Neural crest cell (in vitro differentiated cells): ENCODE results near the gene ARHGAP26. TPM values are rescaled to one million over a fixed set of nuclear protein-coding genes. Genes with fewer than 3 reads are reported as not detected.

ENCODE experiments used
- DNase-seq: peaks from one replicate; pipeline ENCODE4 v3.0.0; 2021; ENCODE audit warnings: low read depth, mixed read lengths, low spot score
- H3K27ac Mint-ChIP-seq: one replicate; pipeline ENCODE4 v1.8.0; 2021; ENCODE audit warnings: mild to moderate bottlenecking, mixed read lengths; ENCODE audit not compliant: unreplicated experiment
- H3K27me3 Mint-ChIP-seq: 2 replicates; pipeline ENCODE4 v1.8.0; 2021; ENCODE audit warnings: low read depth, mild to moderate bottlenecking, mixed read lengths
- H3K36me3 Mint-ChIP-seq: 2 replicates; pipeline ENCODE4 v1.8.0; 2021; ENCODE audit warnings: low read depth, mild to moderate bottlenecking, mixed read lengths
- H3K4me1 Mint-ChIP-seq: 2 replicates; pipeline ENCODE4 v1.8.0; 2021; ENCODE audit warnings: mixed read lengths
- H3K4me3 Mint-ChIP-seq: one replicate; pipeline ENCODE4 v1.8.0; 2021; ENCODE audit warnings: mild to moderate bottlenecking, mixed read lengths
- H3K9me3 Mint-ChIP-seq: 2 replicates; pipeline ENCODE4 v1.8.0; 2021; ENCODE audit warnings: mixed read lengths
- total RNA-seq: library from RNA; stranded (reverse); gene quantifications from 2 replicates; pipeline ENCODE4 v1.2.1, GENCODE V29; 2021
- TF ChIP-seq, protein P1 (sequence below): fragments of 200-600 bp; sonication (generic); conservative IDR thresholded peaks from 2 replicates; pipeline ENCODE4 v1.5.0; 2021; ENCODE audit warnings: antibody characterized with exemption, mild to moderate bottlenecking

Gene ARHGAP26
- total RNA-seq, 1 donor from 2014 or later = 5.5 TPM

DNA sequence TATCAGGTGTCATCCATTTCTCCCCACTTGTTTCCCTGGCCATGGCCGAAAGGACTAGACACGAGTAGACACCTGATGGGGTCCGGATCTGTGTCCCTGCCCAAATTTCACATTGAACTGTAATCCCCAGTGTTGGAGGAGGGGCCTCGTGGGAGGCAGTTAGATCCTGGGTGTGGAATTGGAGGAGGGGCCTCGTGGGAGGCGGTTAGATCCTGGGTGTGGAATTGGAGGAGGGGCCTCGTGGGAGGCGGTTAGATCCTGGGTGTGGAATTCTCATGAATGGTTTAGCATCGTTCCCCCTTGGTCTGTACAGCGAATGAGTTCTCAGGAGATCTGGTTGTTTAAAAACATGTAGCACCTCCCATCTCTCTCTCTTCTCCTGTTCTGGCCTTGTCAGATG is 467.5 kb downstream of the ARHGAP26 start:
- H3K4me1 Mint-ChIP-seq = no peaks in the 10 kb centered on the region
- TF ChIP-seq, protein P1, sequence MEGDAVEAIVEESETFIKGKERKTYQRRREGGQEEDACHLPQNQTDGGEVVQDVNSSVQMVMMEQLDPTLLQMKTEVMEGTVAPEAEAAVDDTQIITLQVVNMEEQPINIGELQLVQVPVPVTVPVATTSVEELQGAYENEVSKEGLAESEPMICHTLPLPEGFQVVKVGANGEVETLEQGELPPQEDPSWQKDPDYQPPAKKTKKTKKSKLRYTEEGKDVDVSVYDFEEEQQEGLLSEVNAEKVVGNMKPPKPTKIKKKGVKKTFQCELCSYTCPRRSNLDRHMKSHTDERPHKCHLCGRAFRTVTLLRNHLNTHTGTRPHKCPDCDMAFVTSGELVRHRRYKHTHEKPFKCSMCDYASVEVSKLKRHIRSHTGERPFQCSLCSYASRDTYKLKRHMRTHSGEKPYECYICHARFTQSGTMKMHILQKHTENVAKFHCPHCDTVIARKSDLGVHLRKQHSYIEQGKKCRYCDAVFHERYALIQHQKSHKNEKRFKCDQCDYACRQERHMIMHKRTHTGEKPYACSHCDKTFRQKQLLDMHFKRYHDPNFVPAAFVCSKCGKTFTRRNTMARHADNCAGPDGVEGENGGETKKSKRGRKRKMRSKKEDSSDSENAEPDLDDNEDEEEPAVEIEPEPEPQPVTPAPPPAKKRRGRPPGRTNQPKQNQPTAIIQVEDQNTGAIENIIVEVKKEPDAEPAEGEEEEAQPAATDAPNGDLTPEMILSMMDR = no peak
- DNase-seq = no peak
- no peak overlapping the region for H3K4me3 Mint-ChIP-seq
- H3K36me3 Mint-ChIP-seq = no peaks in the 10 kb centered on the region
- H3K27me3 Mint-ChIP-seq = no peaks in the 10 kb centered on the region
- no peak overlapping the region for H3K27ac Mint-ChIP-seq
- peaks cover 2% of the 10 kb centered on the region for H3K9me3 Mint-ChIP-seq

DNA sequence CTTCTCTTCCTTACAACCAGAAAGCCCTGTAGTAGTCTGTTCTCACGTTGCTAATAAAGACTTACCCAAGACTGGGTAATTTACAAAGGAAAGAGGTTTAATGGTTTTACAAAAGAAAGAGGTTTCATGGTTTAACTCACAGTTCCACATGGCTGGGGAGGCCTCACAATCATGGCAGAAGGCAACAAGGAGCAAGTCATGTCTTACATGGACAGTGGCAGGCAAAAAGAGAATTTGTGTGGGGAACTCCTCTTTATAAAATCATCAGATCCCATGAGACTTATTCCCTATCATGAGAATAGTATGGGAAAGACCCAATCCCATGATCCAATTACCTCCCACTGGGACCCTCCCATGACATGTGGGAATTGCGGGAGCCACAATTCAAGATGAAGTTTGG is 468.4 kb downstream of the ARHGAP26 start:
- Mint-ChIP-seq H3K27me3 (no peaks in the 10 kb centered on the region), H3K4me1 (no peaks in the 10 kb centered on the region), H3K4me3 (no peak overlapping the region), H3K27ac (no peak overlapping the region), H3K36me3 (no peaks in the 10 kb centered on the region), H3K9me3 (peaks cover 2% of the 10 kb centered on the region)
- no peak for DNase-seq
- TF ChIP-seq, protein P1 = no peak

GRCh38 chr5:143239882-143240518 is 469.8 kb downstream of the ARHGAP26 start:
- no peak for DNase-seq
- no peak overlapping the region for H3K27ac Mint-ChIP-seq
- no peaks in the 10 kb centered on the region for H3K4me1 Mint-ChIP-seq
- no peaks in the 10 kb centered on the region for H3K36me3 Mint-ChIP-seq
- H3K4me3 Mint-ChIP-seq = no peak overlapping the region
- peaks cover 2% of the 10 kb centered on the region for H3K9me3 Mint-ChIP-seq
- TF ChIP-seq, protein P1 = no peak
- no peaks in the 10 kb centered on the region for H3K27me3 Mint-ChIP-seq

- H3K36me3 Mint-ChIP-seq = no peaks in the 10 kb centered on the region
These were observed 471.7 kb downstream of the ARHGAP26 start for GRCh38 chr5:143241892-143242291.

DNA sequence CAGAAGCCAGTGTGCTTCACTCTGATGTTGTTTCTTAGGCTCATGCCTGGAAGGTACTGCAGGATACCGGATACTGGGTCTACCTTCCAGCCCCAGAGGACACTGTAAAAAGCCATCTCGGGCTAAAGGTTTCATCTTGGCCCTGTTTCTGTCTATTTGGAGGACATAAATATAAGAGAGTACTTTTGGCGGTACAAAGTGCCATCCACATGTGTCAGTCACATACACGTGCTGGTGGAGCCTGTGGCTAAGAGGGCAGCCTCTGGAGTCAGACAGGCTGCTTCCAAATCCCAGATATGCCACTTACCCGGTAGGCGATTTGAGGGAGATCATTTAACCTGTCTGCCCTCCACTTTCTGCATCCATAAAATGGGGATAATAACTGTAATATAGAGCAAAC is 472.9 kb downstream of the ARHGAP26 start:
- no peak for DNase-seq
- no peaks in the 10 kb centered on the region for H3K27me3 Mint-ChIP-seq

More at GRCh38 chr5:143241892-143242291, 471.7 kb downstream of the ARHGAP26 start:
- Mint-ChIP-seq H3K27ac (no peak overlapping the region), H3K27me3 (no peaks in the 10 kb centered on the region), H3K4me3 (no peak overlapping the region), H3K4me1 (no peaks in the 10 kb centered on the region), H3K9me3 (peaks cover 8% of the 10 kb centered on the region)
- TF ChIP-seq, protein P1 = no peak
- no peak for DNase-seq

More for the DNA sequence above, 472.9 kb downstream of the ARHGAP26 start:
- TF ChIP-seq, protein P1 = no peak
- H3K27ac Mint-ChIP-seq = peak overlapping the region; percentile 27
- no peaks in the 10 kb centered on the region for H3K36me3 Mint-ChIP-seq
- H3K9me3 Mint-ChIP-seq = peaks cover 16% of the 10 kb centered on the region
- H3K4me3 Mint-ChIP-seq = no peak overlapping the region
- no peaks in the 10 kb centered on the region for H3K4me1 Mint-ChIP-seq
